Astrocyte of the cerebellum (primary cell): ENCODE results near the gene FAU.

Experiments used
- DNase-seq: peaks from one replicate; pipeline ENCODE4 v3.0.0-alpha.2; 2011; ENCODE audit warnings: low read depth
- H3K4me3 ChIP-seq: 2 replicates; pipeline ENCODE4 v1.5.1; 2011; ENCODE audit warnings: mild to moderate bottlenecking, low read depth, low read length, moderate library complexity
- in situ Hi-C: cut with HindIII; loops from 2 replicates; pipeline ENCODE4 v1.10.0; 2017; ENCODE audit warnings: low sequenced_read_pairs
- TF ChIP-seq, protein P1 (sequence below): IDR thresholded peaks from 2 replicates; pipeline ENCODE4 v1.5.1; 2012; ENCODE audit warnings: low read length, low read depth, moderate library complexity, mild to moderate bottlenecking; ENCODE audit errors: missing control alignments

FAU gene

DNA sequence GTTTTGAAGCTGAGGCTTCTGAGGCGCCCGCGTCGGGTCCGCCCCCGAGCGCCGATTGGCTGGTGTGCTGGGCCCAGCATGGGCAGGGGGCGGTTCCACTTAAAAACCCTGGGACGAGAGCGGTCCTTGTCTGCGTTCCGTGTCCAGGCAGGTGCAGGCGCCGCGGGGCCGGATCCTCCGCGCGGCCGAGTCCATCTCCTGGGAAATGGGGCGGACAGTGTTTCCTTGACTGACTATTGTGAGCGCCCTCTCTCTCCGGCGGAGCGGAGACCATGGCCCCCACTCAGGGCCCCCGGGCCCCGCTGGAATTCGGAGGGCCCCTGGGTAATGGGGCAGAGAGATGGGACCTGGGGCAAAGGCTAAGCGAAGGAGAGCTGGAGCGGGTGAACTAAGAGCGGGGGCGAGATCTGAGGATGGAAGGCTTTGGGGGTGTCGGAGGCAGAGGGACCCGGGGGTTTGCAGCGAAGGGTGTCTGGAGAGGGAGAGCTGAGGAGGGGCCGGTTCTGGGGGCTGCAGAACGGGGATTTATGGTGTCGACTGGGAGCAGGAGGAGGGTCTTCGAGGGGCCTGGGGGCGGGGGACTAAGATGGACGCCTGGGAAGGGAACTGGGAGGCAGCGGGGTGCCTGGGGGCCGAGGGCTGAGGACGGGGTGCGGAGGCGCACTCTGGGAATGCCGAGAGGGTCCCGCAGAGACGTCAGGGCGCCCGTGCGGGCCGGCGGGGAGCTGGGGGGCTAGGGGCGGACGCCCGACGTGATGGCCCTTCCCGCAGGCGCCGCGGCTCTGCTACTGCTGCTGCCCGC, 10.0 kb downstream of the FAU start, which contains the start of gene TM7SF2:
TM7SF2 (plus strand) TSS at position 129 of the 802 bp plus-strand sequence; CDS start at position 273, 144 bp downstream.
- H3K4me3 ChIP-seq: peak within 1 kb of the TSS; percentile 56
- peak; percentile 70 for DNase-seq
- in situ Hi-C loops: no loop called here
- TF ChIP-seq, protein P1, sequence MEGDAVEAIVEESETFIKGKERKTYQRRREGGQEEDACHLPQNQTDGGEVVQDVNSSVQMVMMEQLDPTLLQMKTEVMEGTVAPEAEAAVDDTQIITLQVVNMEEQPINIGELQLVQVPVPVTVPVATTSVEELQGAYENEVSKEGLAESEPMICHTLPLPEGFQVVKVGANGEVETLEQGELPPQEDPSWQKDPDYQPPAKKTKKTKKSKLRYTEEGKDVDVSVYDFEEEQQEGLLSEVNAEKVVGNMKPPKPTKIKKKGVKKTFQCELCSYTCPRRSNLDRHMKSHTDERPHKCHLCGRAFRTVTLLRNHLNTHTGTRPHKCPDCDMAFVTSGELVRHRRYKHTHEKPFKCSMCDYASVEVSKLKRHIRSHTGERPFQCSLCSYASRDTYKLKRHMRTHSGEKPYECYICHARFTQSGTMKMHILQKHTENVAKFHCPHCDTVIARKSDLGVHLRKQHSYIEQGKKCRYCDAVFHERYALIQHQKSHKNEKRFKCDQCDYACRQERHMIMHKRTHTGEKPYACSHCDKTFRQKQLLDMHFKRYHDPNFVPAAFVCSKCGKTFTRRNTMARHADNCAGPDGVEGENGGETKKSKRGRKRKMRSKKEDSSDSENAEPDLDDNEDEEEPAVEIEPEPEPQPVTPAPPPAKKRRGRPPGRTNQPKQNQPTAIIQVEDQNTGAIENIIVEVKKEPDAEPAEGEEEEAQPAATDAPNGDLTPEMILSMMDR: no peak

DNA sequence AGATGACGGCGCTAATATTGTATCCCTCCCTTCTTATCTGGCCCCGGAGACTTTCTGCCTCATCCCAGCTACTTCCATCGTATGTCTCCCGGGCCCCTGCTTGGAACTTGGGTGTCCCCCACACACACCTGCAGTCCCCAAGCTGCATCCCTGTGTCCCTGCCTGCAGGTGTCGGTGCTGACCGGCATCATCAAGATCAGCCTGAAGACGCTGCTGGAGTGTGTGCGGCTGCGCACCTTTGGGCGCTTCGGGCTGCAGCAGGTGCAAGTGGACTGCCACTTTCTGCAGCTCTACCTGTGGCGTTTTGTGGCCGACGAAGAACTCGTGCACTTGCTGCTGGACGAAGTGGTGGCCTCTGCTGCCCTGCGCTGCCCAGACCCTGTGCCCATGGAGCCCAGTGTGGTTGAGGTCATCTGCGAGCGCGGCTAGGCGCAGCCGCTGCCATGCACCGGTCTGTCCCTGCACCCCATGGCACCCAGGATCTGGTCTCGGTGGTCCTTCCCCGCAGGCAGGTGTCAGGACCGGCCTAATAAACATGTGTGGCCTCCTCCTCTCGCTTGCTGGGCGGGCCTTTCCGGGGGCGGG, 10.7 kb downstream of the FAU start:
- TF ChIP-seq, protein P1: no peak
- peak overlapping the region; percentile 56 for H3K4me3 ChIP-seq
- in situ Hi-C loops: no loop called here
- no peak for DNase-seq

DNA sequence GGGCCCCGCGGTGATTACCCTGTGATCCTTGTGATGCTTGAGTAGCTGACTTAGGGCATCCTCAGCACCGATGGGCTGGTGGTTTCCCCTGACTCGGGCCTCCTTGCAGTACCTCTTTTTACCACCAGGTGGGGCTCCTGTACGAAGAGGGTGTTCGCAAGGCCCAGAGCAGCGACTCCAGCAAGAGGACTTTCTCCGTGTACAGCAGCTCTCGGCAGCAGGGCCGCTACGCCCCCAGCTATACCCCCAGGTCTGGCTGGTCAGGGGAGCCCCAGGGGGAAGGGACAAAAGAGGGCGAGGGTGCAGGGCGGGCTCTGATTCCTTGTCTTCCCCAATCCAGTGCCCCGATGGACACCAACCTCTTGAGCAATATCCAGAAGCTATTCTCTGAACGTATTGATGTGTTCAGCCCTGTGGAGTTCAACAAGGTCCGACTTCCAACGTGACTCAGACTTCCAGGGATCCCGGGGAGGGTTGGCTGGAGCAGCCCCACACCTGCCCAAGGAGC, 11.5 kb downstream of the FAU start:
- no peak overlapping the region for H3K4me3 ChIP-seq
- in situ Hi-C loops: no loop called here
- peak; percentile 48 for DNase-seq
- TF ChIP-seq, protein P1: peak; percentile 98

DNA sequence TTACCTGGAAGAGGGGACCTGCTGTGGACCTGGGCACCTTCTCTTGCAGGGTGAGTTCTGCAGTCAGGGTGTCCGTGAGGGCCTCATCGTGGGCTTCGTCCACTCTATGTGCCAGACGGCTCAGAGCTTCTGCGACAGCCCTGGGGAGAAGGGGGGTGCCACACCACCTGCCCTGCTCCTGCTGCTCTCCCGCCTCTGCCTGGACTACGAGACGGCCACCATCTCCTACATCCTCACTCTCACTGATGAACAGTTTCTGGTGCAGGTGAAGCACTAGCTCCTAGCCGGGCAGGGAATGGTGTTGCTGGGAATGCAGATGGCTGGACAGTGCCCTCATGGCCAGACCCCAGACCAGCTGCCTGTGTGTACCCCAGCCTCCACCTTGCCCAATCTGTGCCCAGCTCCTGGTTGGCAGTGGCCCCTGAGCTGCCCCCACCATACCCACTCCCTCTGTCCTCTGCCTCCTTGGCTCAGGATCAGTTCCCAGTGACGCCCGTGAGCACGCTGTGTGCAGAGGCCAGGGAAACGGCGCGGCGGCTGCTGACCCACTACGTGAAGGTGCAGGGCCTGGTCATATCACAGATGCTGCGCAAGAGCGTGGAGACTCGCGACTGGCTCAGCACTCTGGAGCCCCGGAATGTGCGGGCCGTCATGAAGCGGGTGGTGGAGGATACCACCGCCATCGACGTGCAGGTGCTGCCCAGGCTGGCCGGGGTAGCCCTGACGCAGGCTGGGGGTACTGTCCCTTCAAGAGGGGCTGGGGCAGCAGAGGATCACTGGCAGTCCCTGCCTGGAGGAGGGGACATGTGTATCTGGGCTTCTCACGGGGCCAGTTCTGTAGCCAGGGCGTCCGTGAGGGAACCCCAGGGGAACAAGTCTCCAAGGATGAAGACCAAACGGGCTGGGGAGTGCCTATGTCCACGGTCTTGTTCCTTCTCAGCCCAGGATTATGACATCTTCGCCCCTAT, 12.4 kb downstream of the FAU start:
- DNase-seq: no peak
- TF ChIP-seq, protein P1: no peak
- H3K4me3 ChIP-seq: no peak overlapping the region
- in situ Hi-C loops: no loop called here

DNA sequence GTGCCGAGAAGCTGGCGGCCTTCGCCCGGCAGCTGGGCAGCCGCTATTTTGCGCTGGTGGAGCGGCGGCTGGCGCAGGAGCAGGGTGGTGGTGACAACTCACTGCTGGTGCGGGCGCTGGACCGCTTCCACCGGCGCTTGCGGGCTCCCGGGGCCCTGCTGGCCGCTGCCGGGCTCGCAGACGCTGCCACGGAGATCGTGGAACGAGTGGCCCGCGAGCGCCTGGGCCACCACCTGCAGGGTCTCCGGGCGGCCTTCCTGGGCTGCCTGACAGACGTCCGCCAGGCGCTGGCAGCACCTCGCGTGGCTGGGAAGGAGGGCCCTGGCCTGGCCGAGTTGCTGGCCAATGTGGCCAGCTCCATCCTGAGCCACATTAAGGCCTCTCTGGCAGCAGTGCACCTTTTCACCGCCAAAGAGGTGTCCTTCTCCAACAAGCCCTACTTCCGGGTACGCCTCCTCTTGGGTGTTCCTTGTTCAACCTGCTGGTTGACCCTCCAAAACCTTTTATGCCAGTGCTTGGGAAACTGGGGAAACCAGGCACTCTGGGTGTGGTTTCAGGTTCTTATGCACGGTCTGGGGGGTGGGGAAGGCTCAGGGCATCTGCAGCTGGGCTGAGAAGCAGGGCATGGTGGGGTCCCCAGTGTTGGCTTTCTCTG, 13.3 kb downstream of the FAU start:
- no peak for DNase-seq
- TF ChIP-seq, protein P1: no peak
- H3K4me3 ChIP-seq: no peak overlapping the region
- in situ Hi-C loops: no loop called here
